HCT116 (cell line): ENCODE results near the gene HCFC1. TPM values are rescaled to one million over a fixed set of nuclear protein-coding genes. Genes with fewer than 3 reads are reported as not detected.

Source experiments
- ATAC-seq: fragments of 200-7000 bp; cut with Tn5 transposase; 2 replicates; pipeline ENCODE4 v1.9.1; 2020; ENCODE audit warnings: mild to moderate bottlenecking, moderate library complexity
- BruUV-seq: library from RNA; stranded (reverse); fragments of 400-500 nt; replicated peaks from 2 replicates; lab custom pipeline; 2021; lab: Mats Ljungman, UMichigan
- CTCF ChIA-PET: fragments of 300-600 bp; sonication (Branson Sonifier 250); formaldehyde crosslinking; loops from one replicate; lab custom pipeline; 2021; ENCODE audit warnings: antibody characterized with exemption; lab: Charles Lee
- POLR2A ChIA-PET: fragments of 300-600, 350-600 bp; sonication (Branson Sonifier 250); formaldehyde crosslinking; loops from one replicate; lab custom pipeline; 2021; ENCODE audit warnings: antibody characterized with exemption; lab: Charles Lee
- RAD21 ChIA-PET, 2 experiments: fragments of 300-600 bp; sonication (Branson Sonifier 250); formaldehyde crosslinking; loops; one replicate each; lab custom pipeline; 2023; ENCODE audit warnings: low total read pairs in 2 of 2; ENCODE audit not compliant: uncharacterized antibody in 2 of 2, unreplicated experiment in 2 of 2, low non-redundant PET in 1 of 2; lab: Charles Lee
- DNase-seq: peaks from one replicate; pipeline ENCODE4 v3.0.0-alpha.2; 2010; ENCODE audit warnings: low read depth, low spot score
- H2AFZ ChIP-seq: fragments of 200-600 bp; shearing (Covaris generic), sonication (generic); 2 replicates; pipeline ENCODE4 v1.6.1; 2017; ENCODE audit warnings: low read depth, mixed run types, mixed read lengths, antibody characterized with exemption, low read length; ENCODE audit not compliant: poor library complexity, severe bottlenecking
- H3K27ac ChIP-seq: 2 replicates; pipeline ENCODE4 v1.5.1; 2012; ENCODE audit warnings: low read depth, low read length
- H3K27me3 ChIP-seq: fragments of 200-600 bp; sonication (generic); 2 replicates; pipeline ENCODE4 v1.6.1; 2016; ENCODE audit warnings: mixed run types, low read length, mixed read lengths; ENCODE audit not compliant: insufficient read depth
- H3K36me3 ChIP-seq, 2 experiments: fragments of 200-500 bp in 1 of 2; fragments of 200-600 bp in 1 of 2; sonication (Bioruptor generic) in 1 of 2; sonication (generic) in 1 of 2; 2 replicates each; pipeline versions ENCODE4 v1.5.1 to v1.6.1; 2014 to 2016; ENCODE audit warnings: low read length in 2 of 2, inconsistent platforms in 1 of 2, mixed read lengths in 1 of 2, mixed run types in 1 of 2; ENCODE audit not compliant: insufficient read depth in 2 of 2, control insufficient read depth in 1 of 2
- H3K4me1 ChIP-seq, 2 experiments: fragments of 200-600 bp in 1 of 2; sonication (generic) in 1 of 2; 2 replicates each; pipeline versions ENCODE4 v1.5.1 to v1.6.1; 2012 to 2017; ENCODE audit warnings: low read length in 2 of 2, inconsistent platforms in 1 of 2, mild to moderate bottlenecking in 1 of 2, mixed read lengths in 1 of 2, mixed run types in 1 of 2, moderate library complexity in 1 of 2; ENCODE audit not compliant: insufficient read depth in 2 of 2, control insufficient read depth in 1 of 2
- H3K4me2 ChIP-seq: fragments of 200-600 bp; sonication (generic); 2 replicates; pipeline ENCODE4 v1.6.1; 2017; ENCODE audit warnings: mixed run types, low read length, mixed read lengths
- H3K4me3 ChIP-seq, 2 experiments: fragments of 200-600 bp in 1 of 2; sonication (generic) in 1 of 2; replicated peaks in 1 of 2; 2 replicates each; pipeline ENCODE4 v1.5.1; 2011 to 2016; ENCODE audit warnings: low read length in 2 of 2, control low read depth in 1 of 2, low read depth in 1 of 2, mild to moderate bottlenecking in 1 of 2, mixed read lengths in 1 of 2, mixed run types in 1 of 2
- H3K79me2 ChIP-seq: fragments of 200-600 bp; sonication (generic); 2 replicates; pipeline ENCODE4 v1.6.1; 2017; ENCODE audit warnings: mild to moderate bottlenecking, mixed run types, low read length, moderate library complexity, mixed read lengths; ENCODE audit not compliant: insufficient read depth
- H3K9ac ChIP-seq: fragments of 200-600 bp; sonication (generic); 2 replicates; pipeline ENCODE4 v1.6.1; 2016; ENCODE audit warnings: low read length, mixed read lengths
- H3K9me2 ChIP-seq: fragments of 200-600 bp; sonication (generic), shearing (Covaris generic); 2 replicates; pipeline ENCODE4 v1.6.1; 2017; ENCODE audit warnings: mixed run types, mild to moderate bottlenecking, moderate library complexity; ENCODE audit not compliant: insufficient read depth
- H3K9me3 ChIP-seq, 2 experiments: fragments of 200-500 bp in 1 of 2; fragments of 200-600 bp in 1 of 2; sonication (Bioruptor generic) in 1 of 2; sonication (generic) in 1 of 2; 2 replicates each; pipeline ENCODE4 v1.6.1; 2014 to 2017; ENCODE audit warnings: low read length in 2 of 2, mixed read lengths in 2 of 2, inconsistent platforms in 1 of 2, low read depth in 1 of 2, mild to moderate bottlenecking in 1 of 2, mixed run types in 1 of 2, moderate library complexity in 1 of 2; ENCODE audit not compliant: control insufficient read depth in 1 of 2, insufficient read depth in 1 of 2
- H4K20me1 ChIP-seq: fragments of 200-600 bp; sonication (generic), shearing (Covaris generic); 2 replicates; pipeline ENCODE4 v1.6.1; 2017; ENCODE audit warnings: mixed run types, mild to moderate bottlenecking, moderate library complexity; ENCODE audit not compliant: insufficient read depth
- ATF3 ChIP-seq: IDR thresholded peaks from 2 replicates; pipeline ENCODE4 v1.6.1; 2012
- CBX3 ChIP-seq: IDR thresholded peaks from 2 replicates; pipeline ENCODE4 v1.6.1; 2012; ENCODE audit warnings: low read depth
- CEBPB ChIP-seq: IDR thresholded peaks from 2 replicates; pipeline ENCODE4 v1.6.1; 2012; ENCODE audit warnings: low read depth
- EGR1 ChIP-seq: IDR thresholded peaks from 2 replicates; pipeline ENCODE4 v1.6.1; 2012; ENCODE audit warnings: low read depth
- ELF1 ChIP-seq: IDR thresholded peaks from 2 replicates; pipeline ENCODE4 v1.6.1; 2012; ENCODE audit warnings: low read depth, borderline replicate concordance
- EZH2 ChIP-seq: fragments of 200-600 bp; sonication (generic); IDR thresholded peaks from 2 replicates; pipeline ENCODE4 v1.6.1; 2017; ENCODE audit warnings: antibody characterized with exemption, mixed run types
- MAX ChIP-seq: IDR thresholded peaks from 2 replicates; pipeline ENCODE4 v1.6.1; 2012
- RAD21 ChIP-seq: IDR thresholded peaks from 2 replicates; pipeline ENCODE4 v1.6.1; 2012; ENCODE audit warnings: low read depth, mild to moderate bottlenecking
- REST ChIP-seq: IDR thresholded peaks from 2 replicates; pipeline ENCODE4 v1.6.1; 2012; ENCODE audit warnings: low read depth
- SP1 ChIP-seq: IDR thresholded peaks from 2 replicates; pipeline ENCODE4 v1.6.1; 2012; ENCODE audit warnings: low read depth
- YY1 ChIP-seq: IDR thresholded peaks from 2 replicates; pipeline ENCODE4 v1.6.1; 2011; ENCODE audit warnings: low read length, low read depth, moderate library complexity, mild to moderate bottlenecking; ENCODE audit not compliant: insufficient replicate concordance; ENCODE audit errors: extremely low read depth
- ZBTB33 ChIP-seq: IDR thresholded peaks from 2 replicates; pipeline ENCODE4 v1.6.1; 2011; ENCODE audit warnings: mild to moderate bottlenecking, low read length, moderate library complexity; ENCODE audit not compliant: insufficient replicate concordance; ENCODE audit errors: extremely low read depth
- ZNF274 ChIP-seq: fragments of 200-500 bp; sonication (Bioruptor generic); IDR thresholded peaks from 2 replicates; pipeline ENCODE4 v1.6.1; 2014; ENCODE audit warnings: mild to moderate bottlenecking, low read depth, low read length, inconsistent platforms
- intact Hi-C: fragments of 100-400 bp; cut with micrococcal nuclease; formaldehyde crosslinking; loops from 2 replicates; pipeline ENCODE4 v1.10.0; 2022
- total RNA-seq: library from RNA; stranded (reverse); gene quantifications from one replicate; pipeline ENCODE4 v1.2.1, GENCODE V29; 2021; ENCODE audit not compliant: unreplicated experiment

HCFC1 gene
- total RNA-seq, 1 experiment from 2014 or later, result 72.8 TPM

- no peak overlapping the region for H3K27ac ChIP-seq
- H3K9ac ChIP-seq, result no peak overlapping the region
- no peak overlapping the region for H3K4me2 ChIP-seq
- DNase-seq (no peak), ATAC-seq (no peak)
- TF ChIP-seq CEBPB, result no peak
- no peak for TF ChIP-seq SP1
- no peak for TF ChIP-seq REST
- no peak for TF ChIP-seq RAD21
- no peak for TF ChIP-seq EGR1
- no peak for TF ChIP-seq CBX3
- TF ChIP-seq MAX, result no peak
- no peak for TF ChIP-seq ZBTB33
- TF ChIP-seq EZH2, result no peak
- no peak for TF ChIP-seq YY1
- no peak for TF ChIP-seq ATF3
- TF ChIP-seq ELF1, result no peak
- TF ChIP-seq ZNF274, result no peak
- H2AFZ ChIP-seq, result no peak overlapping the region
- H3K9me2 ChIP-seq, result no peaks in the 10 kb centered on the region
- H3K4me1 ChIP-seq, result no peaks in the 10 kb centered on the region
- no TSS peak for BruUV-seq
- H4K20me1 ChIP-seq, result no peaks in the 10 kb centered on the region
- H3K79me2 ChIP-seq, result no peaks in the 10 kb centered on the region
- H3K4me3 ChIP-seq, result no peak overlapping the region
- intact Hi-C loops, result no loop called here
- ChIA-PET POLR2A (no interaction called here), RAD21 (no interaction called here), CTCF (no interaction called here)
- H3K36me3 ChIP-seq, result no peaks in the 10 kb centered on the region
- H3K9me3 ChIP-seq, result no peaks in the 10 kb centered on the region
- H3K27me3 ChIP-seq, result no peaks in the 10 kb centered on the region
Measured at GRCh38 chrX:153993079-153993478, 21.5 kb upstream of the HCFC1 start.
